Suprapubic skin (tissue), 4 donors: Measurements from ENCODE around the gene HIF1A. TPM values are rescaled to one million over a fixed set of nuclear protein-coding genes. Genes with fewer than 3 reads are reported as not detected.

Experiments used
- DNase-seq, 2 donors: peaks; one replicate each; pipeline ENCODE4 v3.0.0-alpha.2; 2019; ENCODE audit warnings: low spot score in 2 of 2
- H3K27ac ChIP-seq: fragments of 200-600 bp; sonication (generic); one replicate; pipeline ENCODE4 v1.5.1; 2019
- H3K27me3 ChIP-seq: fragments of 200-600 bp; sonication (generic); one replicate; pipeline ENCODE4 v1.5.1; 2019
- H3K36me3 ChIP-seq: fragments of 200-600 bp; sonication (generic); one replicate; pipeline ENCODE4 v1.5.1; 2019
- H3K4me1 ChIP-seq: fragments of 200-600 bp; sonication (generic); one replicate; pipeline ENCODE4 v1.5.1; 2019
- H3K4me3 ChIP-seq: fragments of 200-600 bp; sonication (generic); one replicate; pipeline ENCODE4 v1.5.1; 2019; ENCODE audit warnings: mild to moderate bottlenecking
- H3K9me3 ChIP-seq: fragments of 200-600 bp; sonication (generic); one replicate; pipeline ENCODE4 v1.5.1; 2019
- EP300 ChIP-seq: sonication (generic); formaldehyde crosslinking; IDR thresholded peaks from one replicate; pipeline ENCODE4 v1.6.1; 2017; ENCODE audit warnings: antibody characterized with exemption
- POLR2A ChIP-seq, 2 donors: fragments of 450-650 bp; IDR thresholded peaks; one replicate each; pipeline ENCODE4 v1.6.1; 2017; ENCODE audit warnings: antibody characterized with exemption in 2 of 2, mild to moderate bottlenecking in 2 of 2, moderate library complexity in 2 of 2
- POLR2AphosphoS5 ChIP-seq, 3 donors: sonication (generic); formaldehyde crosslinking; IDR thresholded peaks; one replicate each; pipeline ENCODE4 v1.6.1; 2017; ENCODE audit warnings: antibody characterized with exemption in 3 of 3
- WGBS: methylation state at CpG from one replicate; pipeline ENCODE4 v1.1.5; 2018; 5-methylcytosine and 5-hydroxymethylcytosine counted together
- total RNA-seq, 4 donors: library from RNA; depleted of rRNA; stranded (reverse); fragments of >200 nt; gene quantifications; one replicate each; pipeline ENCODE4 v1.1.0, GENCODE V29; 2016
- TF ChIP-seq, protein P1 (sequence below), 2 donors: fragments of 200-600 bp in 1 of 2; fragments of 450-650 bp in 1 of 2; sonication (generic) in 1 of 2; IDR thresholded peaks; one replicate each; pipeline ENCODE4 v1.5.1; 2016 to 2019; ENCODE audit warnings: antibody characterized with exemption in 2 of 2, mild to moderate bottlenecking in 1 of 2, moderate library complexity in 1 of 2

The HIF1A gene
- total RNA-seq, 4 donors from 2014 or later = 62.6 to 92.9 (median 77.5) TPM

DNA sequence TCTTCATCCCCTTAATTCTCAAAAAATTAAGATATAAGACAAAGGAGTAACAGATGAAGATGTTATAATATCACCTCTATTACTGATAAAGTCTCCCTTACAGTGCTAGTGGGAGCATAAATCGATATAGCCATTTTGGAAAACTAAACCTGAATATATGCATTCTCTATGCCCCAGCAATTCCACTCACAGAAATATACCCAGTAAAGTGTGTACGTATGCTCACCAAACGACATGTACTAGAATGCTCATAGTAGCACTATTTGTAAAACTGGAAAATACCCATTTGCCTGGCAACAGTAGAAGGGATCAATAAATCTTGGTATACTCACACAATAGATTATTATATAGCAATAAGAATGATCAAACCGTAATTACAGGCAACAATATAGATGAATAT is 44.0 kb upstream of the HIF1A start:
- peaks cover 7% of the 10 kb centered on the region for H3K4me1 ChIP-seq
- no peaks in the 10 kb centered on the region for H3K9me3 ChIP-seq
- TF ChIP-seq, protein P1, sequence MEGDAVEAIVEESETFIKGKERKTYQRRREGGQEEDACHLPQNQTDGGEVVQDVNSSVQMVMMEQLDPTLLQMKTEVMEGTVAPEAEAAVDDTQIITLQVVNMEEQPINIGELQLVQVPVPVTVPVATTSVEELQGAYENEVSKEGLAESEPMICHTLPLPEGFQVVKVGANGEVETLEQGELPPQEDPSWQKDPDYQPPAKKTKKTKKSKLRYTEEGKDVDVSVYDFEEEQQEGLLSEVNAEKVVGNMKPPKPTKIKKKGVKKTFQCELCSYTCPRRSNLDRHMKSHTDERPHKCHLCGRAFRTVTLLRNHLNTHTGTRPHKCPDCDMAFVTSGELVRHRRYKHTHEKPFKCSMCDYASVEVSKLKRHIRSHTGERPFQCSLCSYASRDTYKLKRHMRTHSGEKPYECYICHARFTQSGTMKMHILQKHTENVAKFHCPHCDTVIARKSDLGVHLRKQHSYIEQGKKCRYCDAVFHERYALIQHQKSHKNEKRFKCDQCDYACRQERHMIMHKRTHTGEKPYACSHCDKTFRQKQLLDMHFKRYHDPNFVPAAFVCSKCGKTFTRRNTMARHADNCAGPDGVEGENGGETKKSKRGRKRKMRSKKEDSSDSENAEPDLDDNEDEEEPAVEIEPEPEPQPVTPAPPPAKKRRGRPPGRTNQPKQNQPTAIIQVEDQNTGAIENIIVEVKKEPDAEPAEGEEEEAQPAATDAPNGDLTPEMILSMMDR (IDR thresholded peaks at IDR 0.05) = no peak
- TF ChIP-seq POLR2AphosphoS5 (IDR thresholded peaks at IDR 0.05) (no peak), POLR2A (IDR thresholded peaks at IDR 0.05) (no peak), EP300 (no peak)
- H3K36me3 ChIP-seq = no peaks in the 10 kb centered on the region
- no peak overlapping the region for H3K27ac ChIP-seq
- DNase-seq = no peak
- 87% methylated on average over 4 of the region's 4 CpGs for WGBS
- H3K27me3 ChIP-seq = no peaks in the 10 kb centered on the region
- no peak overlapping the region for H3K4me3 ChIP-seq

DNA sequence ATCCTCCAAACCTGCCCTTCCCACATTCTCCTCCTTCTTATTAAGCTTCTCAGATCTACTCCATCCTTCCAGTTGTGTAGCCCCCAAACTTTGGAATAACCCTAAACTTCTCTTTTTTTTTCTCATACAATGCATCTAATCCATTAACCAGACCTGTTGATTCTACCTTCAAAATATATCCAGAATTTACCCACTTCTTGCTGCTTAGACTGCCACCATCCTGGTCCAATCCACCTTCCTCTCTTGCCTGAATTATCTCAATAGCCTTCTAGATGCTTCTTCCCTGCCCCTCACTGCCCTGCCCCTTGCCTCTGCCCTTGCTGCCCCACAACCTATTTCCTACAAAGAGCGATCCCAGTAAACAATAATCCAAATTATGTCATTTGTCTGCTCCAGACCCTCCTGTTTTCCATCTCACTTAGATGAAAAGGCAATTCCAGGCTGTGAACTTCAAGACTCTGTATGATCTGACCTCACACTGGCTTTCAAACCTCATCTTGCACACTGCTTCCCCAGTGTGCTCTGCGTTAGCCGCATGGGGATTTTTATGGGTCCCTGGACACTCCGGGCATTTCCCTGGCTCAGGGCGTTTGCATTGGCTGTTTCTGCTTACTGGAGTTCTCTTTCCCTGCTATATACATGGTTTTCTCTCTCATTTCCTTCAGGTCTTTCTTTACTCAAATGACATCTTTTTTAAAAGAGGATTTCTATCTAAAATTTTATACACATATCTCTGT is 42.6 kb upstream of the HIF1A start:
- Histone ChIP-seq H3K4me3 (no peak overlapping the region), H3K9me3 (no peaks in the 10 kb centered on the region), H3K27ac (no peak overlapping the region), H3K36me3 (no peaks in the 10 kb centered on the region), H3K27me3 (no peaks in the 10 kb centered on the region), H3K4me1 (no peaks in the 10 kb centered on the region)
- WGBS = 61% methylated on average over 5 of the region's 5 CpGs
- no peak for DNase-seq
- no peak for TF ChIP-seq EP300
- TF ChIP-seq, protein P1 (IDR thresholded peaks at IDR 0.05) = no peak
- no peak for TF ChIP-seq POLR2A (IDR thresholded peaks at IDR 0.05)
- TF ChIP-seq POLR2AphosphoS5 (IDR thresholded peaks at IDR 0.05) = no peak

GRCh38 chr14:61653507-61653906 is 41.8 kb upstream of the HIF1A start:
- Histone ChIP-seq H3K27me3 (no peaks in the 10 kb centered on the region), H3K27ac (no peak overlapping the region), H3K9me3 (no peaks in the 10 kb centered on the region), H3K4me3 (no peak overlapping the region), H3K36me3 (no peaks in the 10 kb centered on the region), H3K4me1 (no peaks in the 10 kb centered on the region)
- 38% methylated on average over 6 of the region's 6 CpGs for WGBS
- TF ChIP-seq, protein P1 (IDR thresholded peaks at IDR 0.05) = no peak
- no peak for TF ChIP-seq EP300
- no peak for TF ChIP-seq POLR2AphosphoS5 (IDR thresholded peaks at IDR 0.05)
- no peak for TF ChIP-seq POLR2A (IDR thresholded peaks at IDR 0.05)
- DNase-seq = no peak

- TF ChIP-seq EP300 (no peak), POLR2AphosphoS5 (IDR thresholded peaks at IDR 0.05) (no peak), POLR2A (IDR thresholded peaks at IDR 0.05) (no peak)
- TF ChIP-seq, protein P1 (IDR thresholded peaks at IDR 0.05) = no peak
- no peak overlapping the region for H3K27ac ChIP-seq
- 95% methylated on average over 1 of the region's 1 CpG for WGBS
Observed at GRCh38 chr14:61654026-61654425, 41.3 kb upstream of the HIF1A start.

GRCh38 chr14:61655777-61656176 is 39.5 kb upstream of the HIF1A start:
- DNase-seq = no peak
- peaks cover 9% of the 10 kb centered on the region for H3K4me1 ChIP-seq
- WGBS = 91% methylated on average over 3 of the region's 3 CpGs

More at GRCh38 chr14:61654026-61654425, 41.3 kb upstream of the HIF1A start:
- no peak overlapping the region for H3K4me3 ChIP-seq
- H3K27me3 ChIP-seq = no peaks in the 10 kb centered on the region
- H3K36me3 ChIP-seq = no peaks in the 10 kb centered on the region
- no peaks in the 10 kb centered on the region for H3K9me3 ChIP-seq
- no peaks in the 10 kb centered on the region for H3K4me1 ChIP-seq
- DNase-seq = no peak

More at GRCh38 chr14:61655777-61656176, 39.5 kb upstream of the HIF1A start:
- Histone ChIP-seq H3K36me3 (no peaks in the 10 kb centered on the region), H3K4me3 (no peak overlapping the region), H3K9me3 (no peaks in the 10 kb centered on the region), H3K27ac (no peak overlapping the region), H3K27me3 (no peaks in the 10 kb centered on the region)
- no peak for TF ChIP-seq POLR2AphosphoS5 (IDR thresholded peaks at IDR 0.05)
